NCI-H748 treated with DMSO at 0.1 percent for 48 hours (cell line): ENCODE measurements around the gene HRAS.
"Not testable (repeated sequence)": the region's sequence is repeated elsewhere in the genome, so short reads cannot be mapped to it uniquely, and the experiment has no call there.

ENCODE experiments used
- DNase-seq: peaks from one replicate; lab custom pipeline; 2025; lab: John Stamatoyannopoulos, UW

The HRAS gene

DNA sequence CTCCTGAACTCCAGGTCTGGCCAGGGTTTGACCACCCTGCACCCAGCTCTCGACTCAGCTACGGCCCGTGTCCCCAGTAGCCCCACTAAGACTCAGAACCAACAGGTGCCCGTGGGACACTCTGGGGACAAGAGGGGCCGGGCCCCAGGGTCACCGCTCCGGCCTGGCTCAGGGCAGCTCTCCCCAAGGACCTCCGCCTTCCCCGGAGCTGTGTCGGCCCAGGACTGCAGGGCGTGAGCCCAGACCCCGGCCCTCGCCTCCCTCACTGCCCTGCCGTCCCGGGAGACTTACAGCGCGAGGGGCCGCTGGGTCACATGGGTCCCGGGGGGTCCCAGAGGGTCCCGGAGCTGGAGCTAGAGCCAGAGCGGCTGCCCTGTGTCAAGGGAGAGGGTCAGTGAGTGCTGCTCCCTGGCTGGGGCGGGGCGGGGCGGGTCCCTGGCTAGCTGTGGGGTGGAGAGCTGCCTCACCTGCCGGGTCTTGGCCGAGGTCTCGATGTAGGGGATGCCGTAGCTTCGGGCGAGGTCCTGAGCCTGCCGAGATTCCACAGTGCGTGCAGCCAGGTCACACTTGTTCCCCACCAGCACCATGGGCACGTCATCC, 2.3 kb downstream of the HRAS start:
- DNase-seq: no peak

DNA sequence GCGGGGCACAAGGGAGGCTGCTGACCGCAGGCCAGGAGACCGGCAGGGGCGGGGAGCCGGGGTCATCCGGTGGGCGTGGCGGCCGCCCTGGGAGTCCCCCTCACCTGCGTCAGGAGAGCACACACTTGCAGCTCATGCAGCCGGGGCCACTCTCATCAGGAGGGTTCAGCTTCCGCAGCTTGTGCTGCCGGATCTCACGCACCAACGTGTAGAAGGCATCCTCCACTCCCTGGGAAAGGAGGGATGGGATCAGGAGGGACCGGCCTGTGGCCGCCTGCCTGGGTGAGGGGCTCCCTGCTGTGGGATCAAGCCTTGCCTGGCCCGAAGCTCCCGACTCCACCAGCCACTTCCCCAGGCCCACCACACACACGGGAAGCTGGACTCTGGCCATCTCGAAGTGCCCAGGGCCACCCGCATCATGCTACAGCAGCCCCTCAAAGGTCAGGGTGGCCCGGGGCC, 2.8 kb downstream of the HRAS start:
- DNase-seq: no peak

DNA sequence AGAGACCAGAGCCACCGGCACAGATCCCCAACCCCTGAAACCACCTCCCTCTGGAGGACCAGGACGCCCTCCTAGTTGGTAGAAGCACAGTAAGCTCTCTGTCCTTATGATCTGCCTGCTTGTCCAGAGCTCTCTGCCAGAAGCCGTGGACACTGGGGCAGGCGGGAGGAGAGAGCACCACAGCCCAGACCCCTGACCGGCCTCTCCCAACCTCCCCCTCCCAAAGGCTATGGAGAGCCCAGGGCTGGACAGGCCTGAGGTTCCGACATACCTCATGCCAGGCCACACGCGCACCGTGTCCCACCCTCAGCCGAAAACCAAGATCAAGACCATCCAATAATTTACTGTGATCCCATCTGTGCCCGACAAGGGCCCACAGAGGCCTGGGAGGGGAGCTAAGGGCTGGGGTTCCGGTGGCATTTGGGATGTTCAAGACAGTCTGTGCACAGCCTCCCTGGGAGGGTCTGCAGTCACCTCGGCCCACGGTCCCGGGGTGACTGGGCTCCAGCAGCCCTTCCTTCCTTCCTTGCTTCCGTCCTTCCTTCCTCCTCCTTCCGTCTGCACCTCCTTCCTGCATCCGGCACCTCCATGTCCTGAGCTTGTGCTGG, 3.4 kb downstream of the HRAS start:
- DNase-seq: no peak

DNA sequence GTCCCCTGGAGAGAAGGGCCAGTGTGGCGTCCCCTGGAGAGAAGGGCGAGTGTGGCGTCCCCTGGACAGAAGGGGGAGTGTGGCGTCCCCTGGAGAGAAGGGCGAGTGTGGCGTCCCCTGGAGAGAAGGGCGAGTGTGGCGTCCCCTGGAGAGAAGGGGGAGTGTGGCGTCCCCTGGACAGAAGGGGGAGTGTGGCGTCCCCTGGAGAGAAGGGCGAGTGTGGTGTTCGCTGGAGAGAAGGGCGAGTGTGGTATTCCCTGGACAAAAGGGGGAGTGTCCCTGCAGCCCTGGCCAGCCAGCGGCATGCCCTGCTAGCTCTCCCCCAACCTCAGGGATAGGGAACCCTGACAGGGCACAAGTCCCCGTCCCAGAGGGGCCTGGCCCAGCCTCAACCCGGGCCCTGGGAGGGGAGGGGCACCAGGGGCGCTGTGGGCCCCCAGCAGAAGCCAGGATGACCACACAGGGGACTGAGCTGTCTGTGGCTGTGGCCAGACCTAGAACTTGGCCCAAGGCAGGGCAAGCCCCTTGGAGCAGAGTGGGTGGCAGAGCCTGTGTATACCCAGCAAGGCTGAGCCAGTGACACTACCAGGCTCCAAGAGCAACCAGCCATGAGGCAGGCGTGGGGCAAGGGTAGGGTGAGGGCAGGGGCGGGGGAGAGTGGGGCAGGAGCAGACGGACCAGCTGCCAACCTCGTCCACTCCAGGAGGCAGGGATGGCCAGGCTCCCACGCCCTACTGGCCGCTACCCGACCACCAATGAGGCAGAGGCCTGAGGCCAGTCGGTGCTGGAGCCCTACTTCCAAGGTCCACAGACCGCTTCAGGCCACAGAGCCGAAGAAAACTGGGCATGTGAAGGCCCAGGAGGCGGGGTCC, 4.2 kb downstream of the HRAS start:
- no peak for DNase-seq

DNA sequence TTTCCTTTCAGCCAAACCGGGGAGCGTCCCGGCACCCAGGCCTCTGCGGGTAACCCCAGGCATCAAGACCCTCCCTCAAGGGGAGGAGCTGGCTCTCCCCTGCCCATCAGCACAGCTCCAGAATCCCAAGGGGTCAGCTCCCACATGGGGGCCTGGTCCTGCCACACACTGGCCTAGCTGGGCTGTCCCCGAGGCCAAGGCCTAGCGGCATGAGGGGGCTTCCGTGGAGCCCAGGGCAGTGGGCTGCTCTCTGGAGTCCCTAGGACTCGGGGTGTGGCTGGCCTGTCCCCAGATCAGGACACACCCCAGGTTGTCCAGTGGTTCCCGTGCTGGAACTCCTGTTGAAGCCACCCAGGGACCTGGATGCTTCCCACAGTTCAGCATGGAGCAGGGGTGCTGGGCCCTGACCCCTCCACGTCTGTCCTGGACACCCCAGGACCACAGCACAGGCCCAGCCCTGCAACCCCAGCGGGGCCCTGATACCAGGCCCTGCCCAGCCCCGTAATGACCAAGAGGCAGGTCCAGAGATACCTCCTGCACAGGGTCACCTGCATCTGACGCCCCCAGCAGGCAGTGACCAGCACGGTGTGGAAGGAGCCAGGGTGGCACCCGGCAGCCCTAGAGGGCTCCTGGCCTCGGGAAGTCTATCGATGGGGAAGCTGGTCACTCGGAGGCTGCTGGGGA, 5.5 kb downstream of the HRAS start:
- no peak for DNase-seq

DNA sequence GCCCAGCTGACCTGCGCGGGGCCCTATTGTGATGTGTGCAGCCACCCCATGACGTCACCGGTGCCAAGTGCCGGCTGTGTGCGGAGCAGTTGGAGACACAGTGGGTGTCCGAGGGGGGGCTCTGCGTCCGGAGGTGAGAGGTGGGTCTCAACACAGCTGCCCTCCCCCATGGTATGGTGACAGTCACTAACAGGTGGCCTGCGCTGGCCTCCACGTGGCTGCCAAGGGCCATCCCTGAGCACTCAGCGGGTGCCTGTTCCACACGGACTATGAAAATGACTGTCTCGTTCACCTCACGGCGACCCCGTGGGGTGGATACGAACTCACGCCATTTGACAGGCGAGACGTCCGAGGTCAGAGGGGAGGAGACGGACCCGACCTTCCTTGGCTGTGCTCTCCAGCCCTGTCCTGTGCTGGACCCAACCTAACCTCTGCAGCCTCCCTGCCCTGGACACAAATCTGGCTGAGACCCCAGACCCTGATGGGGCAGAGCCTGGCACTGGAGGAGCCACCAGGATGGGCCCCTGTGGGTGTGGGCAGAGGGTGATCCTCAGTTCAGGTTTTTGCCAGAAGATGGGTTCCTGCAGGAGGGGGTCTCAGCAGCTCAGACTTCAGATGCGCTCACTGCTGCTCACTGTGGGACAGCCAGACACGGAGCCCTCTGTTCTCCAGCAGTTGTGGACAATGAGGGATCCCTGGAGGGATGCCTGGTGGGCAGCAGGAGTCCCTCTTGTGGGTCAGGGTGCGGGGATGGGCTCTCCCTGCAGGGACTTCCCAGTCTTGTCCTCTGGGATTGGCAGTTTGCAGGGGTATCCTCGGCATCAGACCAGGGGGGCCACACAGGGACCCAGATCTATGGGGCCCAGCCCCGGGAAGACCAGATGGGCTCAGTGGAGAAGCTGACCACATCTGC, 6.3 kb downstream of the HRAS start:
- no peak for DNase-seq

DNA sequence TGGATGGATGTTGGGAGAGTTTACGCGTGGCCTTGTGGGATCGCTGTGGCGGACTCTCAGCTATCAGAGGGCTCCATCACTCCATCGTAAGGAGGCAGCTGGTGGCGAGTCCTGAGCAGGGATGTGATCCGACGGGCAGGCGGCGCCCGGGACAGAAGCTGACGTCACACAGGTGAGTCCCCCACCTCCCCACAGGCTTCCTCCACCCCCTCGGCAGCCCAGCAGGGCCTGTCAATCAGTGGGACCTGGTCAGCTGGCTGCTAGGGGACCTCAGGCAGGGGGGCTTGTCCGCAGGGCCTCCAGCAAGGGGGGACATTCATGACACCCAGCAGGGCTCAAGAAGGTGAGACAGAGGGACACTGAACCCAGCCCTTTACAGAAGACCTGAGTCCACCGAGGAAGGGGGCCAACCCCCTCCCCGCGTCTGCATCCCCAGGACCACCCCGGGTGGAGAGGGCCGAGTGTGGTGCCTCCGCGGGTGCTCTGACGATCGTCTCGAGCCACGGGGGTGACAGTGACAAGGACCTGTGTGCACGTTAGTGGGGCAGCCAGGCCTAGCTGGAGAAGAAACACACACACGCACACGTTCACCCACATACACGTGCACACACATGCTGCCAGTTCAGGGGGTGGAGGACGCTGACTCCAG, 7.1 kb downstream of the HRAS start:
- no peak for DNase-seq

DNA sequence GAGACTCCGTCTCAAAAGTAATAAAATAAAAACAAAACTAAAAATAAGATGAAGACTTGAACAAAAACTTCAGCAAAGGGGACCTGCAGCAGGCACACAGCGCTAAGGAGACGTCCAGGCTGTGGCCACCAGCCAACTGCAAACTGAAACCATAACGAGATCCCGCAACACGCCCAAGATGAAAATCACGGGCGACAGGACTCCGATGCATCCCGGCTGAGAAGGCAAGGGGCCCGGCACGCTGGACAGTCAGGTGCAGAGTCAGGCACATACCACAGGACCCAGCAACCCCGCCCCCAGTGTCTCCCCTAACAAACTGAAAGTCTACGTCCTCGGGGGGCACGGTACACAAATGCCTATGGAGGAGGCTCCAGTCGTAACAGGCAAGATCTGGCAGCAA, 9.2 kb downstream of the HRAS start:
- no peak for DNase-seq

DNA sequence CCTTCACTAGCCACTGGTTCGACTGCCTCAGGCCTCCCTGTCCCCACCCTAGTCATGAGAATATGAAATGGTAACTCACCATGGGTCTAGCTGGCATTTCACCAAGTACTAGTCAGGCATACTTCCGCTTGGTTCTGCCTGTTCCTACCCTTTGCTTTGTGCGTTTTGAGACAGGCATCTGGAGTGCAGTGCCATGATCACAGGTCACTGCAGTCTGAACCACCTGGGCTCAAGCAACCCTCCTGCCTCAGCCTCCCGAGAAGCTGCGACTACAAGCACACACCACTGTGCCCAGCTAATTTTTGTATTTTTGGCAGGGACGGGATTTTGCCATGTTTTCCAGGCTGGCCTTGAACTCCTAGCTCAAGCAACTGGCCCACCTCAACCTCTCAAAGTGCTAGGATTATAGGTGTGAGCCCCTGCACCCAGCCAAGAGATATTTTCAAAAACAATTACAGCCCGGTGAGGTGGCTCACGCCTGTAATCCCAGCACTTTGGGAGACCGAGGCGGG, 14.1 kb downstream of the HRAS start:
- DNase-seq: no peak

DNA sequence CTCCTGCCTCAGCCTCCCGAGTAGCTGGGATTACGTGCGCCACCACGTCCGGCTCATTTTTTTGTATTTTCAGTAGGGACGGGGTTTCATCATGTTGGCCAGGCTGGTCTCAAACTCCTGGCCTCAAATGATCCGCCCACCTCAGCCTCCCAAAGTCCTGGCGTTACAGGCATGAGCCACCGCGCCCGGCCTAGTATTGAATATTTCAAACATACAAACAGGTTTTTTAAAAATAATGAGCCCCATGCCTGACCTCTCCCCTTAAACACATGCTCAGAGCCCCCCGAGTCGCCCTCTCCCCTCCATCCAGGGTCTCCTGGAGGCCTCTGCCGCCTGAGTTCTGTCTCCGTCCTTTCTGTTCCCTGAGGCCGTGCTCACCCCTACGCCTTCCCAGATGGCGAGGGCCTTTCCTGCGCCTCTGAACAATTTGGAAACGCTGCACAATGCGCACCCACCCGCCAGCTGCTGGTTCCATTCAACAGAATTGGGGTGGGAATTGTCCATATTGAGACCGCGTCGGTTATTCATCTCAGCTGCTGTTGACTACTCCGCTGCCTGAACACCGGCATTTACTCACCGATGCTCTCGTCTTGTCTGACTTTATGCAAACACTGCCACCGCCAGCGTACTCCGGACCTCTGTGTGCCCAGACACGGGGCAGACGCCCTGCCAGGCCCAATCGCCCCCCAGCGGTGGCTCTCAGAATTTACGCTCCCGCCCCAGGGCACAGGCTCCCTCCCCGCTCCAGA, 14.8 kb downstream of the HRAS start:
- DNase-seq: no peak

DNA sequence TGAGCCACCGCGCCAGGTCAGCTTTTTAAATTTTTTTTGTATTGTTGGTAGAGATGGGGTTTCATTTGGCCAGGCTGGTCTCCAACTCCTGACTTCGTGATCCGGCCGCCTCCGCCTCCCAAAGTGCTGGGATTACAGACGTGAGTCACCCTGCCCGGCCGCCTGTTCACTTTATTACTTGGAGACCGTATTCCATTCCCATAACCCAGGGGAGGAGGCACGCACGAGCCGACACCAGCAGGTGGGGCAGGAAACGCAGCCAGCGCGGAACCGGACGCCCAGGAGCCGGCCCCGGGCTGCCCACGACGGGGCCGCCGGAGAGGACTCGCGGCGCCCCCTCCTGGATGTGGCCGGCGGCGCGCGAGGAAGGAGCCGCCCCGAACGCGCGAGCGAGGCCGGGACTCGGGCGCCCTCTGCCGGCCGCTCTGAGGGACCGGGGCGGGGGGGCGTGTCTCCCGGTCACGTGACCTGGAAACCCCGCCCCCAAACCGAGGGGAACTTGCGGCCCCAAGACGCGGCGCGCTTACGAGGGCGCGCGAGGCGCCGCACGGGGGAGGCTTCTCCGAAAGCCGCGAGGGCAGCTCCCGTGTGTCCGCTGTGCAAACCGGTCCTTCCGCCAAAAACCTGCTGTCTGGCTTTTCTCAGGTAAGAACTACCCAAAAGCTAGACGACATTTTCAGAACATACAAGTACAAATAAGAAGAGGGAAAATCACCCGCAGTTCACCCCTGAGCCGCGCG, 16.7 kb downstream of the HRAS start:
- peak; percentile 58 for DNase-seq

DNA sequence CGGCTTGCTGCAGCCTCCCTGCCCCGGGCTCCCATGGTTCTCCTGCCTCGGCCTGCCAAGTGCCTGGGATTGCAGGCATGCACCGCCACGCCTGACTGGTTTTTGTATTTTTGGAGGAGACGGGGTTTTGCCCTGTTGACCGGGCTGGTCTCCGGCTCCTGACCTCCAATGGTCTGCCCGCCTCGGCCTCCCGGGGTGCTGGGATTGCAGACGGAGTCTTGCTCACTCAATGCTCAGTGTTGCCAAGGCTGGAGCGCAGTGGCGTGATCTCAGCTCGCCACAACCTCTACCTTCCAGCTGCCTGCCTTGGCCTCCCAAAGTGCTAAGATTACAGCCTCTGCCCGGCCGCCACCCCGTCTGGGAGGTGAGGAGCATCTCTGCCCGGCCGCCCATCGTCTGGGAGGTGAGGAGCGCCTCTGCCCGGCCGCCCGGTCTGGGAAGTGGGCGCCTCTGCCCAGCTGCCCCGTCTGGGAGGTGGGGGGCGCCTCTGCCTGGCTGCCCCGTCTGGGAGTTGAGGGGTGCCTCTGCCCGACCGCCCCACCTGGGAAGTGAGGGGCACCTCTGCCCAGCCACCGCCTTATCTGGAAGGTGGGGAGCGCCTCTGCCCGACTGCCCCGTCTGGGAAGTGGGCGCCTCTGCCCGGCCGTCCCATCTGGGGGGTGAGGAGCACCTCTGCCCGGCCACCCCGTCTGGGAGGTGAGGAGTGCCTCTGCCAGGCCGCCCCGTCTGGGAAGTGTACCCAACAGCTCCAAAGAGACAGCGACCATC, 18.3 kb downstream of the HRAS start:
- DNase-seq: not testable (repeated sequence)

DNA sequence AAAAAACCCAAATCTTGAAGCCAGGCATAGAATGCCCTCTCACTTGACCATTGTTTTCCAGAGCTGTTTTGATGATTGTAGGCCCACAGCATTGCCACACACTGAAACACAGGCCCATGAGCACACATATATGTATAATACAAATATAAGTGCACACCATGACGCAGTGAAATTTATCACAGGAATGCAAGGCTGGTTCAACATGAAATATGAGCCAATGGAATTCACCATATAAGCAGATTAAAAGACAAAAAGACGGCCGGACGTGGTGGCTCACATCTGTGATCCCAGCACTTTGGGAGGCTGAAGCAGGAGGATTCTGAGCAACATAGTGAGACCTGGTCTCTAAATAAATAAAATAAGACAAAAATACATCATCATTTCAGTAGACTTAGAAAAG, 19.0 kb downstream of the HRAS start:
- no peak for DNase-seq

DNA sequence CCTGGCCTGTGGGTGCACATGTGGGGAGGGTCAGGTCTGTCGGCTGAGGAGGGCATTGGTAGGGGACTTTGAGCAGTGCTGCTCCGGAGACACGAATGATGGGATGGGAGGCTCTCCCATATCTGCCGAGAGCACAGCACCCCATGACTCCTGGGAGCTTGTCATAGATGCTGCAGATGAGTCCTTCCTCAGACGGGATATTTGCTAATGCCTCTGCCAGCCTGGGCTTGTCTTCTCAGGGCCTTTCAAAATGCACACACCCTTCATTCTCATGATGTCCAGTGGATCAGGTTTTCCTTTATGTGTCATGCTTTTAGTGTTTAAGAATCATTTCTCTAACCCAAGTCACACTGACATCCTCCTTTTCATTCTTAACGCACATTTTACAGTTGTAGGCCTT, 20.2 kb downstream of the HRAS start:
- no peak for DNase-seq

DNA sequence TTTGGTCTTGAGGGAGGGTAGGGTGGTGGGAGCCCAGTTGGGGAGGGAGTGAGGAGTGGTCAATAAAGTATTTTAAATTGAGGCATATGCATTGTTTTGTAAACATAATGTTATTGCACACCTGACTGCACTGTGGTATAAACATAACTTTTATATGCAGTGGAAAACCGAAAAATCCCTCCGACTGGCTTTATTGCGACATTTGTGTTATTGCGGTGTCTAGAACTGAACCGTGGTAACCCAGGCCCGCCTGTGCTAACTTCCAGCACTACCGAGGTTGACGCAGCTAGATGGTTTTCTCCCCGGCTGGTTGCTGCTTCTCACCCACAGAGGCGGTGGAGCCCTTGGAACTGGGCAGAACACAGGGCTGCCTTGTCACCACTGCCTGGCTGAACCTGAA, 20.8 kb downstream of the HRAS start:
- no peak for DNase-seq

DNA sequence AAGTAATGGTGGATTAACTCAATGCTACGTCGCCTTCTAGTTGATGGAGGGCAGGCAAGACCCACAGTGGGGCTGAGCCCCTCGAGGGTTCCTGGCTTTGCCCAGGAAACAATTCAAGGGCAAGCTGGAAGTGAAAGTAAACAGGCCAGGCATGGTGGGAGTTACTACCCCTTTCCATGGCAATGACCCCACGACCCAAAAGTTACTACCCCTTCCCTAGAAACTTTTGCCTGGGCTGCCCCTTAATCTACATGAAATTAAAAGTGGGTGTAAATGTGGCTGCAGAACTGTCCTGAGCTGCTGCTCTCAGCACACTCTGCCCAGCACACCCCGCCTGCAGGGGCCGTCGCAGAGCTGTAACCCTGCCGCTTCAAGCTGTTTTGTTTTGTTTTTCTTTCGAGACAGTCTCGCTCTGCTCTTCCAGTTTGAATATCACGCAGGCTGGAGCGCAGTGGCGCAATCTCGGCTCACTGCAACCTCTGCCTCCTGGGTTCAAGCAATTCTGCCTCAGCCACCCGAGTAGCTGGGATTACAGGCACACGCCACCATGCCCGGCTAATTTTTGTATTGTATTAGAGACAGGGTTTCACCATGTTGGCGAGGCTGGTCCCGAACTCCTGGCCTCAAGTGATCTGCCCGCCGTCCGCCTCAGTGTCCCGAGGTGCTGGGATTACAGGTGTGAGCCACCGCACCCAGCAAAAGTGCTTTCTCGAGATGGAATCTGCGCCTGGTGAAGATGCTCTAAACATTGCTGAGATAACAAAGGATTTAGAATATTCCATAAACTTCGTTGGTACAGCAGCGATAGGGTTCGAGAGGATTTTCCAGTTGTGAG, 22.4 kb downstream of the HRAS start:
- DNase-seq: no peak

DNA sequence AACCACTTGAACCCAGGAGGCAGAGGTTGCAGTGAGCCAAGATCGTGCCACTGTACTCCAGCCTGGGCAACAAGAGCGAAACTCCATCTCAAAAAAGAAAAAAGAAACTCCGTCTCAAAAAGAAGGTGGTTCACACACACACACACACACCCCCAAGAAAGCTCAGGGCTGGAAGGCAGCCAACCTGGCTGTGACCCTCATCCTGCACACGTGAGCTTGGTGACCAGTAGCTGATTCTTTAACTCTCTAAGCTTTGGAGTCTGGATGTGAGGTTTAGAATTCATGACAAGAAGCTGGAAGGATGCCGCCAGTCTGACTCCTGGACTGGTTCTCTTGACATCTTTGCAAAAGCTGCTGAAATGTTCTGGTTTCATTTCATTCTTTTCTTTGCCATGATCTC, 26.4 kb downstream of the HRAS start:
- no peak for DNase-seq
